HL-60/S4 (cell line): ENCODE data around the gene MUTYH.
"Not testable (repeated sequence)": the region's sequence is repeated elsewhere in the genome, so short reads cannot be mapped to it uniquely, and the experiment has no call there.

Source experiments
- in situ Hi-C: fragments of 300-500 bp; cut with MboI; formaldehyde crosslinking; loops from 2 replicates; pipeline ENCODE4 v1.14.3; 2022; ENCODE audit warnings: low sequenced_read_pairs

Gene MUTYH

DNA sequence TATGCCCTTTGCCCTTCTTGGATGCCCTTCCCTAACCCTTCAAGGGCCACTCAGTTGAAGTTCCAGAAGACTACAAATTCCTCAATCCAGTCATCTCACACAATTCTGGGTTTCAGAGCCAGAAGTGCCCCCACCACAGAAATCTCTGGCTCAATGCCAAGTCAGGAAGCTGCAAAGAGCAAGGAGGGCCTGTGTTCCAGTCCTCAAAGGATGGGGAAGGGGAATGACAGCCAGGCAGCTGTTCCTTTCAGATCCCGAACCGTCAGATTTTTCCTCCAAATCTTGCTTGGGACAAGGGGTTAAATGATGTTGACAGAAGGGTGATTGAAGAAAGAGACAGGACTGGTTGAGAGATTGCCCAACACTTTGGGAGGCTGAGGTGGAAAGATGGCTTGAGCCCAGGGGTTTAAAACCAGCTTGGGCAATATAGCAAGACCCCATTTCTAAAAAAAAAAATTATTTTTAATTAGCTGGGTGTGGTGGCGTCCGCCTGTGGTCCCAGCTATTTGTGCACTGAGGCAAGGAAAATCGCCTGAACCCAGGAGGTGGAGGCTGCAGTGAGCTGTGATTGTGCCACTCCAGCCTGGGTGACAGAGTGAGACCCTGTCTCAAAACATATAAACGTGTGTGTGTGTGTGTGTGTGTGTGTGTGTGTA, 14.3 kb downstream of the MUTYH start:
- in situ Hi-C loops: no loop called here

DNA sequence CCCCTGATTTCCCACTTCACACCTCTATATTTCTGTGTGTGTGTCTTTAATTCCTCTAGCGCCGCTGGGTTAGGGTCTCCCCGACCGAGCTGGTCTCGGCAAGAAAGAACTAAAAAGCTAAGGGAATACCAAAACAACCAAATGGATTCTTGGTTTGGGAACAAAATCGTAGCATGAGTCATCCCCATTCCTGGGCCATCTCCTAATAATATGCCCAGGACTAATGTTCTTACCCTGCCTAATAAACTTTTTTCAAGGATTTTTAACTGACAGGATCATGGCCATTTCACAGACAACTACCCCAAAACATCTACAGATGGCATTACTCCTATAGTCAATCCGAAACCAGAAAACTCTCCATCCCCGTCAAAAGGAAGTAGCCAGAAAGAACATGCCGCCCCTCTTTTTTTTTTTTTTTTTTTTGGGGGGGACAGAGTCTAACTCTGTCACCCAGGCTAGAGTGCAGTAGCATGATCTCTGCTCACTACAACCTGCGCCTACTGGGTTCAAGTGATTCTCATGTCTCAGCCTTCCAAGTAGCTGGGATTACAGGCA, 17.7 kb downstream of the MUTYH start:
- in situ Hi-C loops: no loop called here

DNA sequence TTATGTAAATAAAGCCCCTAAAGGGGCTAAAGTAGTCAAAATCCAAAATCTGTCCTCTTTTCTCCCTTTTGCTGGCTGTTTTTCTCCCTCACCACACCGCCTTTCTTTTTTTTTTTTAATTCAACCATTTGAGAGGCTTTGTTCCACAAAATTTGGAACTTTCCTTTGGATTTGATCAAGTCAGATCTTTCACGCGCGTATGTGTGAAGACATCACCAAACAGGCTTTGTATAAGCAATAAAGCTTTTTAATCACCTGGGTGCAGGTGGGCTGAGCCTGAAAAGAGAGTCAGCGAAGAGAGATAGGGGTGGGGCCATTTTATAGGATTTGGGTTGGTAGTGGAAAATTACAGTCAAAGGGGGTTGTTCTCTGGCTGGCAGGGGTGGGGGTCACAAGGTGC, 18.8 kb downstream of the MUTYH start:
- in situ Hi-C loops: no loop called here

DNA sequence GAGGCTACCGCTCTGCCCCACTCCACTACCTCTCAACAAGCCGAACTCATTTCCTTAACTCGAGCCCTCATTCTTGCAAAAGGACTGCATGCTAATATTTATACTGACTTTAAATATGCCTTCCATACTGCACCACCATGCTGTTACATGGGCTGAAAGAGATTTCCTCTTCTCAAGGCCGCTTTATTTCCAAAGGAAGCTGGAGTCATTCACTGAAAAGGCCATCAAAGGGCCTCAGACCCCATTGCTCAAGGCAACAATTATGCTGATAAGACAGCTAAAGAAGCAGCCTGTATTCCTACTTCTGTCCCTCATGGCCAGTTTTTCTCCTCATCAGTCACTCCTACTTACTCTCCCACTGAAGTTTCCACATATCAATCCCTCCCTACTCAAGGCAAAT, 20.5 kb downstream of the MUTYH start:
- in situ Hi-C loops: no loop called here

DNA sequence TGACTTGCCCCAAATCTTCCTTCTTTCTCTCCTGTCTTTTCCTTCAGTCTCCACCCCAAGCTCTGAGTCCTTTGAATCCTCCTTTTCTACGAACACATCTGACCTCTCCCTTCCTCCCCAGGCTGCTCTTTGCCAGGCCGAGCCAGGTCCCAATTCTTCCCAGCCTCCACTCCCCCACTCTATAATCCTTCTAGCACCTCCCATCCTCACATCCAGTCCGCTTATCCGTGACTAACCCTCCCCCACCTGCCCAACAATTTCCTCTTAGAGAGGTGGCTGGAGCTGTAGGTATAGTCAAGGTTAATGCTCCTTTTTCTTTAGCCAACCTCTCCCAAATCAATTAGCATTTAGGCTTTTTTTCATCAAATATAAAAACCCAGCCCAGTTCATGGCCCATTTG, 23.1 kb downstream of the MUTYH start:
- in situ Hi-C loops: no loop called here

DNA sequence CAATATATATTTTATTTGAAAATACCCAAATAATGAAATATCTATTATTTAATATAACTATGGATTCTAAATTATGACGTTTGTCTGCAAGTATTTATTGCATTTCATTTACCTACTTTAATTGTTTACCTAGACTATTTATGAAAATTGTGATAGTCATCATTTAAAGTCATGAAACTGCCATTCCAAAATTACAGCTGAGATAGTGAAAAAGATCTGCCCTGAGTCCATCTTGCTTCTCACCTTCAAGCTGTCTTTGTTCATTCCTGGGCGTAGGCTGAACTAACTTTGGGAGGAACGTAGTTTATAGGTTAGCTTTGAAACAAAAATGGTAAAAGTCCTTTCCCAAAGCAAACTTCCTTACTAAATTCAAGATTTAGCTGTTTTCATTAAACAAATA, 26.0 kb downstream of the MUTYH start:
- in situ Hi-C loops: no loop called here

DNA sequence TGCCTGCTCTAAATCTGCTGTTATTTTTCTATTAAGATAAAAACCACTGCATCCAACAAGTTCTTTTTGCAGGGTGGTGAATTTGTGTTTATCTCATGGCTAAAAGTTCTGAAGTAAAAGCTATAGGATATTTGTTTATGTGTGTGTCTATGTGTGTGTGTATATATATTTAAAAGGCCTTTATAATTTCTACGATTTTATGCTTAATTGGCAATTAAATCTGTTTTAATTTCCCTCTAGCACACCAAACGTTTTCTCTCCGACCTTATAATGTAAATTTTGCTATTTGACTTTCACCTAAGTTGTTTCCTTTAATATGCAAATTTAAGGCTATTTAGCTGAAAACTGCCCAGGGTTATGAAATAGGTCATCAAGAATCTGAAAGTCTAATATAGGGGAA, 33.3 kb downstream of the MUTYH start:
- in situ Hi-C loops: no loop called here

DNA sequence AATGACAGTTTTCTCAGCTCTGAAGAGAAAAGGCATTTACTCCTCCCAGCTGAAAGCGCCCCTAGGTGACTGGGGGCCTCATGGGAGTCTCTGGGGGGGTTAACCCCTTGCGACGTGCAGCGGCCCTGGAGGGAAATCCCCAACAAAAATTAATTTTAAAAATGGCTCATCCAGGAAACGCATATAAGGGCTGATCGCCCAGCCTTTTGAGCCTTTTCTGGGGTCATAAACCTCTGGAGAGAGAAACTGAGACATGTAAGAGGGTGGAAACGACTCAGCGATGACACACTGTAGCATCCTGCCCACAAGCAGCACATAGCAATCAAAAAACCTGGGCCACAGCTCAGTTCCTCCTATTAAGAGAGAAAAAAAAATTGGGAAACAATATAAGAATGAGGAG, 33.9 kb downstream of the MUTYH start:
- in situ Hi-C loops: no loop called here

DNA sequence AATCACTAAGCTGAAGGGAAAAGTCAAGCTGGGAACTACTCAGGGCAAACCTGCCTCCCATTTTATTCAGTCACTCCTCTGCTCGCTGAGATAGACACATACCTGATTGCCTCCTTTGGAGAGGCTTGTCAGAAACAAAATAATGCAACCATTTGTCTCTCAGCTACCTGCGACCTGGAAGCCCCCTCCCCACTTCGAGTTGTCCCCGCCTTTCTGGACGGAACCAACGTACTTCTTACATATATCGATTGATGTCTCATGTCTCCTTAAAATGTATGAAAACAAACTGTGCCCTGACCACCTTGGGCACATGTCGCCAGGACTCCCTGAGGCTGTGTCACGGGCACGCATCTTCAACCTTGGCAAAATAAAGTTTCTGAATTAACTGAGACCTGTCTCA, 35.0 kb downstream of the MUTYH start:
- in situ Hi-C loops: no loop called here

DNA sequence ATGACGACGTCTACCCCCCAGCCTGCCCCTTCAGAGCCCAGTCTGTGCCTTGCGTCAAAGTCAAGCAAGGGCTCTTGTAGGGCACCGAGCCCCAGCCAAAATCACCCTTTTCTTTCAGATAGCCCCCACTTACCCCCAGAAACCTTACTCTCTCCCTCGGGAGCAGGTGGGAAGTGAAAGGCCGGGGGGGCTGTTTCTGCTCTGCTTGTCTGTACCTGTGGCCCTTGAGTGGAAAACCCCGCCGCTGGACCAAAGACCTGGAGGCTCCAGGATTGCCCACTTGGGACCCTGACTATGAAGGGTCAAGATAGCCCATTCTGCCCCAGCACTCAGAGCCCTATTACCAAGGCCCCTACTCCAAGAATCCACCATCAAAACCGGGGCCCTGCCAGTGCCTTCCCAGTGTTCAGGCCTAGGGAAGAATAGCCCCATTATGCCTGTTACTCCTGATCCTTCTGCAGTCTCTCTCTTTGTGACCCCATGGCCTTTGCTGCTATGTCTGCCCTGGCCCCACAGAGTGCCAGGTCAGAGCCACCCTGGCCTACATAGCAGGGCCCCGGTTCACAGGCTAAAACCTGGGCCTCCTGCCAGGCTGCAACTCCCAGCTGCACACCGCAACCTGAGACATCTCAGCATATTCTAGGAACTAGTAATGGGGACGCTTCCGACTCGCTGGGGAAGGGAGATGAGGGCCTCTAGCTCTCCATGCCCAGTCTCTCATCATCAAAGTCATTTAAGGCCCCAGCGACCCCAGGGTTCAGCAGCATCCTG, 35.7 kb downstream of the MUTYH start:
- in situ Hi-C loops: loop anchor here (5.0 kb wide), 2 partner anchors 292 to 512 kb away; partner anchors contain the start of genes HECTD3 and UROD

DNA sequence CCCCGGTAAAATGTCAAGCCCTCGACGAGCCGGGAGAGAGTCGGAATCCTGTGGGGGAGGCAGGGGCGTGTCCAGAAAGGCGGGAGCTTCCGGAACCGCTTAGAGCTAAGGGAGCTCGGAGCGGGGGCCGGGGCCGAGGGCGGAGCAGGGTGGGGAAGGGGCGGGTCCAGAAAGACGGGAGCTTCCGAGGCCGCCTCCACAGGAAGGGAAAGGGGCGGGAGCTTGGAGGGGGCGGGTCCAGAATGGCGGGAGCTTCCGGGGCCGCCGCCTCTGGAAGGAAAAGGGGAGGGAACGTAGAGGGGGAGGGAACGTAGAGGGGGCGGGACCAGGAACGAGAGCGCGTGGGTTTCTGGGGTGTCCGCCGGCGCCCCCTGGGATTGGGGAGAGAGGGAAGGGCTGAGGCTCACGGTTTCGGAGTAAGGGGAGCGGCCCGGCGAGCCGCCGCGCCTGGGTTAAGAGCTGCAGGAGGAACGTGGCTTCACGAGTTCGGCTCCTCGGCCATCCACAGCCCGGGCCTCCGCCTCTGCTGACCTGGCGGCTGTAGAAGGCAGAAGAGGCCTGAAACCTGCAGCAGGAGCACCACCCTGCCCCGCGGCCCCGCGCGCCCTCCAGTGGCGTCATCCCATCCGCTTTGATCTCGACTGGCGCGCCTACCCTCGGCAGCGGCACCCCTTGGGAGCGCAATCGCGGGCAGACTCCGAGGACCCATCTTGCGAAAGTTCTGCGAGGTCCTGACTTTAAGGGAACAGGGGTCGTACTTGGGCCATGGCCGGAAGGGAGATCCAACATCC, 36.5 kb downstream of the MUTYH start:
- in situ Hi-C loops: loop anchor here (5.0 kb wide), 2 partner anchors 291 to 511 kb away; partner anchors contain the start of genes HECTD3 and UROD

DNA sequence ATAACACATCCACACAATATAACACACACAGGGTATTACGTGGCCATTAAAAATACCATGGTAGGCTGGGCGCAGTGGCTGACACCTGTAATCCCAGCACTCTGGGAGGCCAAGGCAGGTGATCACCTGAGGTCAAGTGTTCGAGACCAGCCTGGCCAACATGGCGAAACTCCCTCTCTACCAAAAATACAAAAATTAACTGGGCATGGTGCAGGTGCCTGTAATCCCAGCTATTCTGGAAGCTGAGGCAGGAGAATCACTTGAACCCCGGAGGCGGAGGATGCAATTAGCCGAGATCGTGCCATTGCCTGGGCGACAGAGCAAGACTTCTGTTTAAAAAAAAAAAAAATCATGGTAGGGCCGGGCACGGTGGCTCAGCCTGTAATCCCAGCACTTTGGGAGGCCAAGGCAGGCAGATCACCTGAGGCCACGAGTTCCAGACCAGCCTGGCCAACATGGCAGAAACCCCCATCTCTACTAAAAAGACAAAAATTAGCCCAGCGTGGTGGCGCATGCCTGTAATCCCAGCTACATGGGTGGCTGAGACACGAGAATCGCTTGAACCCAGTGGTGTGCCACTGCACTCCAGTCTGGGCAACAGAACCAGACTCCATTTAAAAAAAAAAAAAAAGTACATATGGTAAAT, 37.6 kb downstream of the MUTYH start:
- in situ Hi-C loops: loop anchor here (5.0 kb wide), 2 partner anchors 290 to 510 kb away; partner anchors contain the start of genes HECTD3 and UROD

DNA sequence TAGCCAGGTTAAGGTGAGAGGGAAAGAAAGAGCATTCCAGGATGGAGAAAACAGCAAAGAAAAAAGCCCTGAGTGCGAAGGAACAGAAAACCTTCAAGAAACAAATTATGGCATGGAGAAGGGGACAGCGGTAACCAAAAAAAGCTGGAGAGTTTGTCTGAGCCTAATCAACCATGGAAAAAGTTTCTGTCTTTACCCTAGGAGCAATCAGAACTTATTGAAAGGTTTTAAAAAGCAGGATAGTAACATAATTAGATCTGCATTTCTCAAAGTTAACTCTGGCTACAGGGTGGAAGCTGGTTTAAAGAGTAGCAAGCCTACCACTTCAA, 39.6 kb downstream of the MUTYH start:
- in situ Hi-C loops: loop anchor here (5.0 kb wide), 2 partner anchors 288 to 508 kb away; partner anchors contain the start of genes HECTD3 and UROD

DNA sequence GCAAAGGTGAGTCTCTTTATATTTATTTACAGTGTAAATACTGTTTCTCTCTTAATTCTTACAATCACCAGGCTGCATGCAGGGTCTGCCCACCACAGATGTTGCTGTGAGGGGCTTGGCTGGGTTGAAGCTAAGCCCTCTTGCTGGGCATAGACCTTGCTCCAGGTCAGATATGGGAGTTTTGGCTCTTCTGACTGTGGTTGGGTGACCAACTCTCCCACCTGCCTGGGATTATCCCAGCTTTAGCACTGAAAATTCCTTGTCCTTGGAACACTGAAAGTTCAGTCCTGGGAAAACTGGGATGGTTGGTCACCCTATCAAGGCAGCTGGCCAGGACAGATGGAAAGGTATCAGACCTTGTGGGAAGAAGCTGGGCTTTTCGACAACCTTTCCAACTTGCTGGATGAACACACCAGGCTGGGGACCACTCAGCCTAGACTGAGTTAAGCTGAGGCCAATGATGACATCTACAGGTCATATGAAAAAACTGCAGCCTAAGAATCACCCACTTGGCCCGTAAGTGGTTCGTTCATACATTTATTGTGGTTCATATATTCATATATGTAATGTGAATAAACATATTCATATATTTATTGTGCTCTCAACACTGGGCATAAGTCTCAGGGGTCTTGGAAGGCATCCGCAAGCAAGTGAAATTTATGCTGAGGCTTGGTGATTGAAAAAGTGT, 40.1 kb downstream of the MUTYH start:
- in situ Hi-C loops: loop anchor here (5.0 kb wide), 2 partner anchors 288 to 508 kb away; partner anchors contain the start of genes HECTD3 and UROD

DNA sequence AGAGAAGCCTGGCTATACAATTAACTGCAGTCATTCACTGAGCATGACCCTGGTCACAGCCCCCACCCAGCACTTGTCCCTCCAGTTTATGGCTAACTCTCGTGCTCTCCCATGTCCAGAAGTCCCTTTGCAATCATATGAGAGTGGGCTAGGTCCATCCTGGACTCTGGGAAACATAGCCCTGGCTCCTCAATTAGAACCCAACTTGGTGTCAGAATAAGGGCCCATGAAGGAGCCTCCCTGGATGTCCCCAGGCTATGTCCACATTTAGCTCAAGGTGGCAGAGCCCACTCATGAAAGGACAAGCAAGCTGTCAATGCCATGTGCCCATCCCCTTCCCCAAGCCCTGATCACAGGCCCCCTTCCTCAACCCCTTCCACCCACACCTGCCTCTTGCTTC, 40.9 kb downstream of the MUTYH start:
- in situ Hi-C loops: no loop called here

DNA sequence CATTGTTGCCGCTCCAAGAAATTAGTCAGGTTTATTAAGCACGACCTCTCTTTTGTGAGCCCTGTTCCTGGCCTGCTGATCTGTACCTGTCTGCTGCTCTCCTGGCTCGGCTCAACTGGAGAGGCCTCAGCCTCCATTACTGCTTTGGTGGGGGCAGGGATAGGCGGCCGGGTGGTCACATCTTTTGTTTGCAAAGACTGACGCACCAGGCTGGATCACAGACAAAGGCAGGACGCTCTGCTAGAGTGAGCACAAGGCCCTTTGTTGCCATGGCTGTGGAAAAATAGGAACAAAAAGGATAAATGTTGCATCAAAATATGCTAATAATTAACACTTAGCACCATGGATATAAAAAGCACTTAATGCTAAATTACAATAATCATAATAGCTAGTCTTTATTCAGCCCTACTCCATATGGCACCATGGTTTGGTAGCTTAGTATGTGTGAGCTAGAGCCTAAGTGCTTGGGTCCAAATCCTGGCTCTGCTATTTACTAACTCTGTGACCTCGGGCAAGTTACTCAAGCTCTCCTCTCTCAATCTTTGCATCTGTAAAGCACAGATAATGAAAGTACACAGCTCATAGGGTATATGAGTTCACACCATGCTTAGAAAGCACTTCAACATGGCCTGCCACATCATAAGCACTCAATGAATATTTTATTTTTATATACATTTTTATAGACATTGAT, 42.4 kb downstream of the MUTYH start:
- in situ Hi-C loops: no loop called here

DNA sequence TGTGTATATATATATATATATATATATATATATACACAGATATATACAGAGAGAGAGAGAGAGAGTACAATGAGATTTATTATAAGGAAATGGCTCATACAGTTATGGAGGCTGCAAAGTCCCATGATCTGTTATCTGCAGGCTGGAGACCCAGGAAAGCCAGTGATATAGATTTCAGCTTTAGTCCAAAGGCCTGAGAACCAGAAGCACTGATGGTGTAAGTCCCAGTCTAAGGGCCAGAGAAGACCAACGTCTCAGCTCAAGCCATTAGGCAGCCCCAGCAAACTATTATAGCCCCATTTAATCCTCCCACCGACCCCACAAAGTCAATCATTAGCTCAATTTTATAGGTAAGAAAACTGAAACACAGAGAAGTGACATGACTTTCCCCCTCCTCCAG, 48.5 kb downstream of the MUTYH start:
- in situ Hi-C loops: no loop called here

DNA sequence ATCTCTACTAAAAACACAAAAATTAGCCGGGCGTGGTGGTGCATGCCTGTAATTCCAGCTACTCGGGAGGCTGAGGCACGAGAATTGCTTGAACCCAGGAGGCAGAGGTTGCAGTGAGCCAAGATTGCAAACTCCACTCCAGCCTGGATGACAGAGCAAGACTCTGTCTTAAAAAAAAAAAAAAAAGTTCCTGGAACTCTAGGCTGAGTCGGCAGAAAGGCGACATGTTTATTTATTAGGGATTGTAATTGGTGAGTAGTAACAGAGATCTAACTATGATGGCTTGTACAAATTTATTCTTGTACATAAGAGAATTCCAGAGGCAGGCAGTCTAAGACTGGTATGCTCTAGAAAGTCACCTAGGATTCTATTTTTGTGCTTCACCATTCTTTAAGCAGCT, 49.2 kb downstream of the MUTYH start:
- in situ Hi-C loops: not testable (repeated sequence)

DNA sequence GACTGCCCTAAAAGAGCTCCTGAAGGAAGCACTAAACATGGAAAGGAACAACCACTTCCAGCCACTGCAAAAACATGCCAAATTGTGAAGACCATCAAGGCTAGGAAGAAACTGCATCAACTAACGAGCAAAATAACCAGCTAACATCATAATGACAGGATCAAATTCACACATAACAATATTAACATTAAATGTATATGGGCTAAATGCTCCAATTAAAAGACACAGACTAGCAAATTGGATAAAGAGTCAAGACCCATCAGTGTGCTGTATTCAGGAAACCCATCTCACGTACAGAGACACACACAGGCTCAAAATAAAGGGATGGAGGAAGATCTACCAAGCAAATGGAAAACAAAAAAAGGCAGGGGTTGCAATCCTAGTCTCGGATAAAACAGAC, 53.7 kb downstream of the MUTYH start:
- in situ Hi-C loops: not testable (repeated sequence)

DNA sequence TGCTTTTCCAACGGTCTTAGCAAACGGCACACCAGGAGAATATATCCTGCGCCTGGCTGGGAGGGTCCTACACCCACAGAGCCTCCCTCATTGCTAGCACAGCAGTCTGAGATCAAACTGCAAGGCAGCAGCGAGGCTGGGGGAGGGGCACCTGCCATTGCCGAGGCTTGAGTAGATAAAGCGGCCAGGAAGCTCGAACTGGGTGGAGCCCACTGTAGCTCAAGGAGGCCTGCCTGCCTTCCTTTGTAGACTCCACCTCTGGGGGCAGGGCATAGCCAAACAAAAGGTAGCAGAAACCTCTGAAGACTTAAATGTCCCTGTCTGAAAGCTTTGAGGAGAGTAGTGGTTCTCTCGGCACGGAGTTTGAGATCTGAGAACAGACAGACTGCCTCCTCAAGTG, 55.4 kb downstream of the MUTYH start:
- in situ Hi-C loops: not testable (repeated sequence)
